Uterus (tissue), 4 donors: ENCODE data around the gene TMEM273. TPM values are rescaled to one million over a fixed set of nuclear protein-coding genes. Genes with fewer than 3 reads are reported as not detected.

Source experiments
- DNase-seq, 2 donors: peaks; one replicate each; pipeline ENCODE4 v3.0.0-alpha.2; 2019 to 2020
- H3K27ac ChIP-seq, 2 donors: fragments of 200-600 bp; sonication (generic); 1 replicate in 1 of 2; 2 replicates in 1 of 2; pipeline ENCODE4 v1.5.1; 2016 to 2018
- H3K27me3 ChIP-seq, 2 donors: fragments of 200-600 bp; sonication (generic); one replicate each; pipeline ENCODE4 v1.5.1; 2018 to 2019; ENCODE audit warnings: control low read depth in 1 of 2
- H3K36me3 ChIP-seq, 2 donors: fragments of 200-600 bp; sonication (generic); one replicate each; pipeline ENCODE4 v1.5.1; 2019; ENCODE audit warnings: control low read depth in 1 of 2
- H3K4me1 ChIP-seq, 2 donors: fragments of 200-600 bp; sonication (generic); one replicate each; pipeline ENCODE4 v1.5.1; 2018 to 2019; ENCODE audit warnings: control low read depth in 1 of 2
- H3K4me3 ChIP-seq, 2 donors: fragments of 200-600 bp; sonication (generic); 1 replicate in 1 of 2; 2 replicates in 1 of 2; pipeline ENCODE4 v1.5.1; 2018 to 2019; ENCODE audit warnings: mild to moderate bottlenecking in 1 of 2
- H3K9me3 ChIP-seq, 2 donors: fragments of 200-600 bp; sonication (generic); one replicate each; pipeline ENCODE4 v1.5.1; 2019; ENCODE audit warnings: control low read depth in 1 of 2
- POLR2A ChIP-seq, 2 donors: fragments of 450-650 bp; IDR thresholded peaks; one replicate each; pipeline ENCODE4 v1.6.1; 2016; ENCODE audit warnings: antibody characterized with exemption in 2 of 2, mild to moderate bottlenecking in 1 of 2, moderate library complexity in 1 of 2
- intact Hi-C: fragments of 100-400 bp; cut with DNase I; formaldehyde crosslinking; loops from one replicate; pipeline ENCODE4 v1.15.1; 2023; ENCODE audit warnings: low total_unique reads
- total RNA-seq, 4 donors: library from RNA; depleted of rRNA in 3 of 4; stranded (reverse); fragments of >200 nt in 3 of 4; gene quantifications; one replicate each; pipeline versions ENCODE4 v1.1.0 to v1.2.4, GENCODE V29; 2014 to 2023
- TF ChIP-seq, protein P1 (sequence below), 4 experiments: fragments of 200-600 bp in 2 of 4; fragments of 450-650 bp in 2 of 4; sonication (generic) in 2 of 4; IDR thresholded peaks; one replicate each; pipeline ENCODE4 v1.5.1; 2016 to 2019; ENCODE audit warnings: antibody characterized with exemption in 4 of 4, mild to moderate bottlenecking in 2 of 4, moderate library complexity in 1 of 4
- donor health status: DM: yes; HTN: yes; CAD: no.

TMEM273 gene
- total RNA-seq, 4 donors from 2014 or later: 8.5 to 38.9 (median 14.7) TPM

DNA sequence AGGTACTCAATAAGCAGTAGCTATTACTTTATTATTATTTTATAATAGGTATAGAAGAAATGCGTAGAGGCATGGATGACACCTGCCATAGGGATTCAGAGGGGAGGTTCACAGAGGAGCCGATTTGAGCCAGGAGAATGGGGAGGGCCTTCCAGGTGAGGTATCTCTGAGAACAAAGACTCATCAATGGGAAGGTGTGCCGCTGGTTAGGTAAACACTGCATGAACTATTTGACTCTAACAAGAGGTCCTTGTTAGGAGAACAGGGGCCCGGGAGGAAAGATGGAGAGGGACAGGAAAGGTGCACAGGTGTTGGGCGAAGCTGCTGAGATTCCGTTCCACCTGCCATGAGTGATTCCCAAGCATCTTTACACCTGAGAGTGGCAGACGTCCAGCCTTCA lies 41.8 kb upstream of the TMEM273 start:
- no peaks in the 10 kb centered on the region for H3K4me1 ChIP-seq
- no peaks in the 10 kb centered on the region for H3K9me3 ChIP-seq
- intact Hi-C loops: no loop called here
- DNase-seq: no peak
- TF ChIP-seq, protein P1, sequence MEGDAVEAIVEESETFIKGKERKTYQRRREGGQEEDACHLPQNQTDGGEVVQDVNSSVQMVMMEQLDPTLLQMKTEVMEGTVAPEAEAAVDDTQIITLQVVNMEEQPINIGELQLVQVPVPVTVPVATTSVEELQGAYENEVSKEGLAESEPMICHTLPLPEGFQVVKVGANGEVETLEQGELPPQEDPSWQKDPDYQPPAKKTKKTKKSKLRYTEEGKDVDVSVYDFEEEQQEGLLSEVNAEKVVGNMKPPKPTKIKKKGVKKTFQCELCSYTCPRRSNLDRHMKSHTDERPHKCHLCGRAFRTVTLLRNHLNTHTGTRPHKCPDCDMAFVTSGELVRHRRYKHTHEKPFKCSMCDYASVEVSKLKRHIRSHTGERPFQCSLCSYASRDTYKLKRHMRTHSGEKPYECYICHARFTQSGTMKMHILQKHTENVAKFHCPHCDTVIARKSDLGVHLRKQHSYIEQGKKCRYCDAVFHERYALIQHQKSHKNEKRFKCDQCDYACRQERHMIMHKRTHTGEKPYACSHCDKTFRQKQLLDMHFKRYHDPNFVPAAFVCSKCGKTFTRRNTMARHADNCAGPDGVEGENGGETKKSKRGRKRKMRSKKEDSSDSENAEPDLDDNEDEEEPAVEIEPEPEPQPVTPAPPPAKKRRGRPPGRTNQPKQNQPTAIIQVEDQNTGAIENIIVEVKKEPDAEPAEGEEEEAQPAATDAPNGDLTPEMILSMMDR (IDR thresholded peaks at IDR 0.05): no peak
- no peak for TF ChIP-seq POLR2A (IDR thresholded peaks at IDR 0.05)
- peaks cover 0 to 3% of the 10 kb centered on the region in 2 donors for H3K27me3 ChIP-seq
- H3K4me3 ChIP-seq: no peak overlapping the region
- no peak overlapping the region for H3K27ac ChIP-seq
- no peaks in the 10 kb centered on the region for H3K36me3 ChIP-seq

DNA sequence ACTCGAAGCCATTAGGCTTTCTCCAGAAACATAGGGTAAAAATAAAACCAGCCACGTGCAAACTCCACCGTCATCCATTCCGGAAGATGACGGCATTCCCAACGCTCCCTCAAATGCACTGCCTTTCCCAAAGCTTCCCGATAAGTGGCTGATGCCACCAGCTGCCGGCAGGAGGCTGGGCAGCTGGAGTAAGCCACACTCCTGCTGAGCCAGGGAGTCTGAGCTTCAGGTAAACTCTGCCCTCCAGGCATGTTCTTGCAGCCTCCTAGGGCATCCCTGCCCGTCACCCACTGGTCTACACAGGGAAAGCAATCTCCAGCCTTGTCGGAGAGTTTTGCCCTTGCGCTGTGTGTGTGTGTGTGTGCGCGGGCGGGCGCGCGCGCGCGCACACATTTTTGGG lies 40.5 kb upstream of the TMEM273 start:
- Histone ChIP-seq H3K9me3 (no peaks in the 10 kb centered on the region), H3K4me3 (no peak overlapping the region), H3K36me3 (no peaks in the 10 kb centered on the region), H3K4me1 (no peaks in the 10 kb centered on the region), H3K27ac (no peak overlapping the region), H3K27me3 (peaks cover 0 to 3% of the 10 kb centered on the region in 2 donors)
- DNase-seq: no peak
- intact Hi-C loops: no loop called here
- TF ChIP-seq, protein P1 (IDR thresholded peaks at IDR 0.05): no peak
- TF ChIP-seq POLR2A (IDR thresholded peaks at IDR 0.05): no peak

DNA sequence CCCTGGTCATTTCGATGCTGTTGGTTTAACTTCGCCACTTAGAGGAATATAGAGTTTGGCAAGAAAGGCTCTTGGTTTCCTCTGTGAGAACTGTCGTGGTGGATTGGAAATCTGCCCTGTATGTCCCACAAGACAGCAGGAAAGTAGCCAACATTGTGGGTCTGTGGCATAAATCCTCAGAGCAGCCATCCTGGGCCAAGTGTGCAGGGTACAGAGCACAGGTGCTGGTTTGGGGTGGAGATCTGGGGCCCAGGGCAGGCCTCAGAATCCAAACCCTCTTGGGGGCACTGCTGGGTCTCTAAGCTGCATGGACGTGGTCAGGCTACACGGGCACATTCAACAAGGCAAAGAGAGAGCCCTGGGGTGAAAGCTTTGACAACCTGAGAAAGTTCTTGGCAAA lies 39.2 kb upstream of the TMEM273 start:
- intact Hi-C loops: no loop called here
- H3K4me3 ChIP-seq: no peak overlapping the region
- no peaks in the 10 kb centered on the region for H3K4me1 ChIP-seq

DNA sequence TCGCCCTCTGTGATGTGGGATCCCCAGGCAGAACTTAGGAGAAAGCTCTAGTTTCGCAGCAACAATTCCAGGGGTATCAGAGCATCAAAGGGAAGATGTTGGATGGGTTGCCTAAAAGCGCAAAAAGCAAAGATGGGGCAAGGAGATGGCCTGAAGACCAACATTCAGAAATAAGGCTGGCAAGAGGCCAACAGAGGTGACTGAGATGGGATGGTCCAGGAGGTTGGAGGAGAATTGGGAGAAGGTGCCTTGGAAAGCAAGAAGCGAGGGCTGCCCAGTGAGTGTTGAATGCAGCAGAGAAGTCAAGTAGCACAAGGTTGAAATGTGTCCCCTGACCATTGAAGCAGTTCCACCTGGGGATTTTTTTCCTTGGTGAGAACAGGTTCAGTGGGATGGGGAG lies 38.4 kb upstream of the TMEM273 start:
- no peak overlapping the region for H3K4me3 ChIP-seq
- H3K4me1 ChIP-seq: no peaks in the 10 kb centered on the region
- no peaks in the 10 kb centered on the region for H3K9me3 ChIP-seq
- intact Hi-C loops: no loop called here
- H3K27me3 ChIP-seq: peaks cover 0 to 3% of the 10 kb centered on the region in 2 donors
- no peaks in the 10 kb centered on the region for H3K36me3 ChIP-seq
- H3K27ac ChIP-seq: no peak overlapping the region
- no peak for TF ChIP-seq POLR2A (IDR thresholded peaks at IDR 0.05)
- TF ChIP-seq, protein P1 (IDR thresholded peaks at IDR 0.05): no peak
- no peak for DNase-seq

More for the DNA sequence above, 39.2 kb upstream of the TMEM273 start:
- TF ChIP-seq, protein P1 (IDR thresholded peaks at IDR 0.05): no peak
- H3K27ac ChIP-seq: no peak overlapping the region
- H3K9me3 ChIP-seq: no peaks in the 10 kb centered on the region
- DNase-seq: no peak
- H3K27me3 ChIP-seq: peaks cover 0 to 3% of the 10 kb centered on the region in 2 donors
- H3K36me3 ChIP-seq: no peaks in the 10 kb centered on the region

DNA sequence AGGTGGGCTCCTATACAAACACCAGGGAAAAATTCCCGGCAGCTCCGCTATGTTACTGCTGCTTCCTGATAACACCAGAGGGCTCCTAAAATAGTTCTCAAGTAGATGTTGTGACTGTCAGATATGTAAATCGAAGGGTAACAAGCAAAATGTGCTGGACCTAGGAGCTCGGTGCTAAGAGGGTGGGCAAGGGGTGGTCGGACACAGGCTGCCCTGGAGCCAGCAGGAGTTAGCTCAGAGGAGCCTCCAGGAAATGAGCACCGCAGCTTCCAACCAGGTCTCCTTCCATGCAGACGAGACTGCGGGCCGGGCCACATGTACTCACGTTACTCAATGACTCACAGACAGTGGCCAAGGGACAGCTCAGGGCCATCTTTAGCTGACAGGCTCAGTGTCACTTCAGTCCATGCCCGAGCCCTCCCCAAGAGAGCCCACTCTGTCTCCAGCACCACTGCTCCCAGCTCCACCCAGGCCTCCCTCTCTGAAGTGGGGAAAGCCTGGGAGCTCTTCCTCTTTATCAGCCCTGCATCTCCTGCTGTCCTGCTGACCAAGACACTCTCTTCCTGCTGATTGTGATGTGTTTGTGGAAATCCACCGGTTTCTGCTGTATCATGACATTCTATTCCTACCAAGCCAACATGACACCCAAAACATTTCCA lies 37.2 kb upstream of the TMEM273 start:
- H3K36me3 ChIP-seq: no peaks in the 10 kb centered on the region
- no peak for TF ChIP-seq POLR2A (IDR thresholded peaks at IDR 0.05)
- TF ChIP-seq, protein P1 (IDR thresholded peaks at IDR 0.05): no peak
- no peak overlapping the region for H3K27ac ChIP-seq
- no peaks in the 10 kb centered on the region for H3K4me1 ChIP-seq
- intact Hi-C loops: no loop called here
- H3K27me3 ChIP-seq: no peaks in the 10 kb centered on the region
- no peak for DNase-seq
- H3K9me3 ChIP-seq: no peaks in the 10 kb centered on the region
- no peak overlapping the region for H3K4me3 ChIP-seq
